Tibial nerve (tissue), 4 donors: ENCODE measurements around the gene SRI.

Source experiments
- CTCF ChIP-seq, 5 experiments: fragments of 200-600 bp in 3 of 5; fragments of 450-650 bp in 2 of 5; sonication (generic) in 3 of 5; IDR thresholded peaks; one replicate each; pipeline ENCODE4 v1.5.1; 2016 to 2019; ENCODE audit warnings: antibody characterized with exemption in 5 of 5, mild to moderate bottlenecking in 3 of 5, moderate library complexity in 2 of 5
- EP300 ChIP-seq, 2 donors: sonication (generic); formaldehyde crosslinking; IDR thresholded peaks; one replicate each; pipeline ENCODE4 v1.6.1; 2017; ENCODE audit warnings: antibody characterized with exemption in 2 of 2, mild to moderate bottlenecking in 1 of 2
- POLR2A ChIP-seq, 2 donors: fragments of 450-650 bp; IDR thresholded peaks; one replicate each; pipeline ENCODE4 v1.6.1; 2017; ENCODE audit warnings: antibody characterized with exemption in 2 of 2, mild to moderate bottlenecking in 2 of 2, moderate library complexity in 2 of 2

- TF ChIP-seq CTCF (IDR thresholded peaks at IDR 0.05) = no peak
- TF ChIP-seq EP300 (IDR thresholded peaks at IDR 0.05) = no peak
- no peak for TF ChIP-seq POLR2A (IDR thresholded peaks at IDR 0.05)
Measured at GRCh38 chr7:88183051-88183450, 36.8 kb downstream of the SRI start.
